ENCODE results near the gene GAL3ST2. TPM values are rescaled to one million over a fixed set of nuclear protein-coding genes. Genes with fewer than 3 reads are reported as not detected.

The GAL3ST2 gene
- total RNA-seq, 4 donors from 2014 or later: 0.40 TPM; not detected in 3

GRCh38 chr2:241751152-241751551, 25.5 kb upstream of the GAL3ST2 start:
- no peak overlapping the region for H3K4me3 ChIP-seq
- H3K27ac ChIP-seq: no peak overlapping the region
- no peaks in the 10 kb centered on the region for H3K4me1 ChIP-seq
- WGBS, 2 donors (ENCODE audit: low coverage in 1 of 2): 78 to 80% methylated on average over 7 to 10 of the region's 15 CpGs
- H3K9me3 ChIP-seq: peaks cover 0 to under 1% (median 0%) of the 10 kb centered on the region in 3 donors
- no peak for ATAC-seq
- peaks cover 0 to 98% of the 10 kb centered on the region in 2 donors for H3K36me3 ChIP-seq
- no peak for TF ChIP-seq POLR2AphosphoS5 (IDR thresholded peaks at IDR 0.05)
- no peak for TF ChIP-seq EP300 (IDR thresholded peaks at IDR 0.05)
- no peak for TF ChIP-seq CTCF (IDR thresholded peaks at IDR 0.05)
- TF ChIP-seq POLR2A (IDR thresholded peaks at IDR 0.05): no peak
- H3K27me3 ChIP-seq: no peaks in the 10 kb centered on the region

GRCh38 chr2:241751776-241752175, 24.8 kb upstream of the GAL3ST2 start:
- Histone ChIP-seq H3K9me3 (no peaks in the 10 kb centered on the region), H3K27me3 (no peaks in the 10 kb centered on the region), H3K4me1 (no peaks in the 10 kb centered on the region), H3K27ac (no peak overlapping the region), H3K4me3 (no peak overlapping the region), H3K36me3 (peaks cover 0 to 98% of the 10 kb centered on the region in 2 donors)
- 100% methylated on average over 1 of the region's 18 CpGs; no CpG with 5 or more reads in 1 of the 2 donors for WGBS, 2 donors (ENCODE audit: low coverage in 1 of 2)
- TF ChIP-seq CTCF (IDR thresholded peaks at IDR 0.05): no peak
- TF ChIP-seq EP300 (IDR thresholded peaks at IDR 0.05): no peak
- TF ChIP-seq POLR2AphosphoS5 (IDR thresholded peaks at IDR 0.05): no peak
- TF ChIP-seq POLR2A (IDR thresholded peaks at IDR 0.05): no peak
- no peak for ATAC-seq

- no peak overlapping the region for H3K27ac ChIP-seq
- H3K4me3 ChIP-seq: no peak overlapping the region
- TF ChIP-seq EP300 (IDR thresholded peaks at IDR 0.05): no peak
- 100% methylated on average over 1 to 3 of the region's 14 CpGs for WGBS, 2 donors (ENCODE audit: low coverage in 1 of 2)
- H3K36me3 ChIP-seq: peaks cover 0 to 98% of the 10 kb centered on the region in 2 donors
- no peaks in the 10 kb centered on the region for H3K9me3 ChIP-seq
- ATAC-seq: no peak
- no peaks in the 10 kb centered on the region for H3K4me1 ChIP-seq
- no peaks in the 10 kb centered on the region for H3K27me3 ChIP-seq
These were observed 24.4 kb upstream of the GAL3ST2 start for GRCh38 chr2:241752253-241752652.

- 80 to 100% methylated on average over 2 to 6 of the region's 21 CpGs for WGBS, 2 donors (ENCODE audit: low coverage in 1 of 2)
- Histone ChIP-seq H3K4me3 (no peak overlapping the region), H3K4me1 (no peaks in the 10 kb centered on the region), H3K27me3 (no peaks in the 10 kb centered on the region), H3K9me3 (no peaks in the 10 kb centered on the region), H3K27ac (no peak overlapping the region), H3K36me3 (peaks cover 0 to 98% of the 10 kb centered on the region in 2 donors)
- ATAC-seq: no peak
- TF ChIP-seq POLR2AphosphoS5 (IDR thresholded peaks at IDR 0.05): no peak
- no peak for TF ChIP-seq CTCF (IDR thresholded peaks at IDR 0.05)
- TF ChIP-seq POLR2A (IDR thresholded peaks at IDR 0.05): no peak
- TF ChIP-seq EP300 (IDR thresholded peaks at IDR 0.05): no peak
These were observed 23.8 kb upstream of the GAL3ST2 start for GRCh38 chr2:241752689-241753276.

GRCh38 chr2:241753493-241753892, 23.1 kb upstream of the GAL3ST2 start:
- TF ChIP-seq POLR2AphosphoS5 (IDR thresholded peaks at IDR 0.05): no peak
- TF ChIP-seq EP300 (IDR thresholded peaks at IDR 0.05): no peak
- TF ChIP-seq POLR2A (IDR thresholded peaks at IDR 0.05): no peak
- no peak for TF ChIP-seq CTCF (IDR thresholded peaks at IDR 0.05)
- no peak overlapping the region for H3K27ac ChIP-seq
- no peaks in the 10 kb centered on the region for H3K27me3 ChIP-seq
- WGBS, 2 donors (ENCODE audit: low coverage in 1 of 2): 100% methylated on average over 4 of the region's 17 CpGs; no CpG with 5 or more reads in 1 of the 2 donors
- no peaks in the 10 kb centered on the region for H3K4me1 ChIP-seq
- peaks cover 0 to 98% of the 10 kb centered on the region in 2 donors for H3K36me3 ChIP-seq
- ATAC-seq: no peak
- no peaks in the 10 kb centered on the region for H3K9me3 ChIP-seq
- no peak overlapping the region for H3K4me3 ChIP-seq

Measured in gastroesophageal sphincter (tissue), 4 donors.